Islet precursor cell (in vitro differentiated cells): ENCODE data around the gene TUBA1C.
"Not testable (repeated sequence)": the region's sequence is repeated elsewhere in the genome, so short reads cannot be mapped to it uniquely, and the experiment has no call there.

ENCODE experiments used
- DNase-seq: peaks from one replicate; pipeline ENCODE4 v3.0.0-alpha.2; 2018

Gene TUBA1C

DNA sequence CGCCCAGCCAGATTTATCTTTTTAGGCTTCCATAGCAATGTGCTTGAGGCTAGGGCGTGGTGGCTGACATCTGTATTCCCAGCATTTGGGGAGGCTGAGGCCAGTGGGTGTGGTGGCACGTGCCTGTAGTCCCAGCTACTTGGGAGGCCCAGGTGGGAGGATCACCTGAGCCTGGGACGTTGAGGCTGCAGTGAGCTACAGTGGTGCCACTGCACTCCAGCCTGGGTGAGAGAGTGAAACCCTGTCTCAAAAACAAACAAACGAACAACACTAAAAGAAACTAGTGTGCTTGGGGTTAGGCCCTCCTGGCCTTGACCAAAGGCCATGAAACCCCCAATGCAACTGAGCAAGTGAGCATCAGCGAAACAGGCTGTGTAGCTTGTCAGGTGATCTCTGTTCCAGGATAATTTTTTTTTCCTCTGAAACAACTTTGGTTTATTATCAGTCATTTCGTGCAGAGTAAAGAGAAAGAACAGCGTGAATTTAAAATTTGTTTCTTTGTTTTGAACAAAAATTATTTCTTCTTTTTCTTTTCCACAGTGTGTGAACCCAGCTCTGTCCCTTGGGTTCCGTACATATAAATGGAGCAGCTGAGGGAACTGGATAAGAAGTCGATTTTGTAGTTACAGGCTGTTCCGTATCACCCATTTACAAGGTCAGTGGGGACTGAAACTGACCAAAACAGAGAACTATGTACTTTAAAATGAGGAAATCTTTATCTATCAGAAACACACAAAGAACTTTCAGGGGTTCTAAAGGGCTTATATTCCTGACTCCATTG lies 8.8 kb upstream of the TUBA1C start:
- DNase-seq = no peak

DNA sequence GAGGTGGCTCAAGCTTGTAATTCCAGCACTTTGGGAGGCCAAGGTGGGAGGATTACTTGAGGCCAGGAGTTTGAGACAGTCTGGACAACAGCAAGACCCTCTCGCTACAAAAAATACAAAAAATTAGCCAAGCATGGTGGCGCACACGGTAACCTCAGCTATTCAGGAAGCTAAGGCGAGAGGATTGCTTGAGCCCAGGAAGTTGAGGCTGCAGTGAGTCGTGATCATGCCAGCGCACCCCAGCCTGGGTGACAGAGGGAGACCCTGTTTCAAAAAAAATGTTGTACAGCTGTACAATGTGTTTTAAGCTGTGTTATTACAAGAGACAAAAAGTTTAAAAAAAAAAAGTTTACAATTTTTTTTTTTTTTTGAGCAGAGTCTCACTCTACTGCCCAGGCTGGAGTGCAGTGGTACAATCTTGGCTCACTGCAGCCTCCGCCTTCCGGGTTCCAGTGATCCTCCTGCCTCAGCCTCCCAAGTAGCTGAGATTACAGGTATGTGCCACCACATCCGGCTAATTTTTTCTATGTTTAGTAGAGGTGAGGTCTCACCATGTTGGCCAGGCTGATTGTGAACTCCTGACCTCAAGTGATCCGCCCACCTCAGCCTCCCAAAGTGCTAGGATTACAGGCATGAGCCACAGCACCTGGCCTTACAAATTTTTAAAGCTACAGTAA lies 7.2 kb upstream of the TUBA1C start:
- DNase-seq = not testable (repeated sequence)

DNA sequence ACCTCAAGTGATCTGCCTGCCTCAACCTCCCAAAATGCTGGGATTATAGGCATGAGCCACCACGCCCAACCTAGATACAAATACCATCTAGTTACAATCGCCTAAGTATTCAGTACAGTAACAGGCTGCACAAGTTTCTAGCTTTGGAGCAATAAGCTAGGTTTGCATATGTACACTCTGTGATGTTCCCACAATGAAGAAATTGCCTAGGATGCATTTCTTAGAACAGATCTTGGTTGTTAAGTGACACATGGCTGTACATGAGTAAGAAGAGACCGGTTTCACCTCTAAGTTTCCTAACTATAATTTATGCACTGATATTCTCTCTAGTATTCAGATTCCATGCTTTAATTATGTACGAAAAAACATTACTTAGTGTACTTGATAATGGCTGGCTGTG lies 5.4 kb upstream of the TUBA1C start:
- DNase-seq = no peak

DNA sequence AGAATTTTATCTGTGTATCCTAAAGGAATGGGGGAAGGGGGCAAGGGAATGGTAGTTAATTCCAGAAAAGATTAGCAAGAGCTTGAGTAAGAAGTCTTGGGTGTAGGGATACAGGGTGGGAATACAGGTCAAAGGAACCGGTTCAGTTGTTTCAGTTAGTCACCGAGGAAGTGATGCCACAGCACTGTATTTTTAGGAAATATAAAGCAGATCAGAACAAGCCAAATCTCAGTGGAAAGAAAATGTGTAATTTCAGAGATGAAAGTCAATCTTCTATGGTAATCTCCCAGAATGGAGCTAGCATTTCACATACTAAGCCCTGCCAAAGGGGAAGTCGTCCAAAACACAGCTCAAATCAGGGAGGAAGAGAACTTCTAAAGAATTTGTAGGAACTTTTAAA lies 4.7 kb upstream of the TUBA1C start:
- no peak for DNase-seq

DNA sequence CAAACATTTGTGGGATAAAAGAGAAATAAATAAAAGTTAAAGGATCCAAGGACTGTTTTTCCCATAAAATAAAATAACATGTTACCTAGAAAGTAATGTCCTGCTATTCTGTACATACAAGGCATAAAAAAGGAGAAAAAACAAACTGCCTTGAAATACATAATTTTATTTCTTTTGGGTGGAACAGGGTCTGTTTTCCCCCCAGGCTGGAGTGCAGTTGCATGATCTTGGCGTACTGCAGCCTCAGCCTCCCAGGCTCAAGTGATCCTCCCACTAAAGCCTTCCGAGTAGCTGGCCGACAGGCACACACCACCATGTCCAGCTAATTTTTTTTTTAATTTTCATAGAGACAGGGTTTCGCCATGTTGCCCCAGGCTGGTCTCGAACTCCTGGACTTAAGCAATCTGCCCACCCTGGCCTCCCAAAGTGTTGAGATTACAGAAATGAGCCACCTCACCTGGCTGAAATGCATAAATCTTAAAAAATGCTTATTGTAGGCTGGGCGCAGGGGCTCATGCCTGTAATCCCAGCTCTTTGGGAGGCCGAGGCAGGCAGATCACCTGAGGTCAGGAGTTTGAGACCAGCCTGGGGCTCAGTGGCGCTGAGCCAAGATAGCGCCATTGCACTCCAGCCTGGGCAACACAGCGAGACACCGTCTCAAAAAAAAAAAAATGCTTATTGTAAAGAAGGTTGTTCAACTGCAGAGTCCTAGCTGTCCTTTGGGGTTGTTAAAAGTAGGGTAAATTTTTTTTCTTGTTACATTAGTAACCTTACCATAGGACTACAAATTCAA lies 4.1 kb upstream of the TUBA1C start:
- no peak for DNase-seq

DNA sequence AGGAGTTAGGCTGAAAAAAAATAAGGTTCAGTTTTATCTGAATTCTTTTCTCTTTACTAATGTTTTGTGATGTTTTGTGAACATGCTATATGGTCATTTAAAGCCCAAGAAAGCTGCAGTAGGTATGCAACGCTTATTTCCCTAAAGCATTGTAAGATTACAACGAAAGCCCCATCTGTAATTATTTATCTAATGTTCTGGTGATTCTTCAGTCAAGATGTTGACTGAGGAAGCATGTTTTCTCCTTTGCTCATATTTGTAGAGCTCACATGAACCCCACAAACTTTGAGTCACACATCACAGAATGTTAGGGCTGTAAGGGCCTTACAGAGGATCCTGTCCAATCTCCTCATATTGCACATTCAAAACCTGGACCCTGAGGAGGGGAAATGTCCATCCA lies 3.2 kb upstream of the TUBA1C start:
- DNase-seq = no peak

DNA sequence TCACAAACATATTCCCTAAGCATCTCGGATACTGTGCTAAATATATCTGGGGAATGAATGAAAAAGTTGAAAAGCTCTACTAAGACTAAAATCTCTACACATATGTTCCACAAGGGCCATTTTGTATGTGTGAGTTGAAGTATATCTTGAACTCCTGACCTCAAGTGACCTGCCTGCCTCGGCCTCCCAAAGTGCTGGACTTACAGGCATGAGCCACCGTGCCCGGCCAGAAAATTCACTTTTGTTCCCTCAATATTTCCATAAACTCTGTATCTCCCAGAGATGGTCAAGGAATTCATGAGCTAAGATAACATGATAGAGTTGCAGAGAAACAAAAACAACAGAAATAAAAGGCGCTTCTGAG lies 1.5 kb upstream of the TUBA1C start:
- no peak for DNase-seq

DNA sequence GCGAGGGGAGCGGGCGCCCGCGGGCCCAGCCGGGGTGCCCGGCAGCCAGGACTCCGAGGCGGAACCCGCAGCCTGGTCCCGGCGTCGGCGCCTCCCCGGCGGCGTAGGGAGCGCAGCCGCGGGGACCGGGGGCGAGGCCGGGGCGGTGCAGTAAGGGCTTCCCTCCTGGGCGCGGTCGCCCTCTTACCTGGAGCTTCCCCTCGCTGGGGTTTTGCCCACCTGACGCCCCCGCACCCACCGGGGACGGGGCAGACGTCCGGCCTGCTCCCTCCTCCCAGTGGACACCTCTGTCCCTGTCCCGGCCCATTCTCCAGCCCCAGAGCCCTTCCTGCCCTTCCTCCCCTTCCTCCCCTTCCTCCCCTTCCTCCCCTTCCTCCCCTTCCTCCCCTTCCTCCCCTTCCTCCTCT lies 413 bp upstream of the TUBA1C start:
- no peak for DNase-seq

DNA sequence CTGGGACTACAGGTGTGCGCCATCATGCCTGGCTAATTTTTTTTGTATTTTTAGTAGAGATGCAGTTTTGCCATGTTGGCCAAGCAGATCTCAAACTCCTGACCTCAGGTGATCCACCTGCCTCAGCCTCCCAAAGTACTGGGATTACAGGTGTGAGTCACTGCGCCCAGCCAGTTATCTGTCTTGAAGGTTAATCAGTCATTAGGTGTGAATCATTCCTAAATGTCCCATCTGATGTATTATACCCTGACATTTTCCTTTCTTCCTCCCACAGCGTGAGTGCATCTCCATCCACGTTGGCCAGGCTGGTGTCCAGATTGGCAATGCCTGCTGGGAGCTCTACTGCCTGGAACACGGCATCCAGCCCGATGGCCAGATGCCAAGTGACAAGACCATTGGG lies 4.3 kb downstream of the TUBA1C start:
- DNase-seq = not testable (repeated sequence)

DNA sequence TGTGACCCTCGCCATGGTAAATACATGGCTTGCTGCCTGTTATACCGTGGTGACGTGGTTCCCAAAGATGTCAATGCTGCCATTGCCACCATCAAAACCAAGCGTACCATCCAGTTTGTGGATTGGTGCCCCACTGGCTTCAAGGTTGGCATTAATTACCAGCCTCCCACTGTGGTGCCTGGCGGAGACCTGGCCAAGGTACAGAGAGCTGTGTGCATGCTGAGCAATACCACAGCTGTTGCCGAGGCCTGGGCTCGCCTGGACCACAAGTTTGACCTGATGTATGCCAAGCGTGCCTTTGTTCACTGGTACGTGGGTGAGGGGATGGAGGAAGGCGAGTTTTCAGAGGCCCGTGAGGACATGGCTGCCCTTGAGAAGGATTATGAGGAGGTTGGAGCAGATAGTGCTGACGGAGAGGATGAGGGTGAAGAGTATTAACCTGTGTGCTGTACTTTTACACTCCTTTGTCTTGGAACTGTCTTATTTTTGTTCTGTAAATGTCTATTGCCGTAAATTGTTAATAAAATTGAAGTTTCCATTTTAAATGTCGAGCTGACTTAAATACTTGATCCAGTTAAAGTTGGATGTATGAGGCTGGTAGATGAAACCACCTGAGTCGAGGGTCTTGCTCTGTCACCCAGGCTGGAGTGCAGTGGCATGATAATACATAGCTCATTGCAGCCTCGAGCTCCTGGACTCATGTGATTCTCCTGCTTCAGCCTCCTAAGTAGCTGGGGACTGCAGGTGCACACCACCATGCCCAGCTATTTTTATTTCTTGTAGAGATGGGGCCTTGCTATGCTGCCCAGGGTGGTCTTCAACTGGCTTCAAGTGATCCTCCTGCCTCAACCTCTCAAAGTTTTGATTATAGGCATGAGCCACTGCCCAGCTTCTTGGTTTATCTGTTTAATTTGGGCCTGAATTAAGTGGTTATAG lies 8.2 kb downstream of the TUBA1C start:
- DNase-seq = no peak

DNA sequence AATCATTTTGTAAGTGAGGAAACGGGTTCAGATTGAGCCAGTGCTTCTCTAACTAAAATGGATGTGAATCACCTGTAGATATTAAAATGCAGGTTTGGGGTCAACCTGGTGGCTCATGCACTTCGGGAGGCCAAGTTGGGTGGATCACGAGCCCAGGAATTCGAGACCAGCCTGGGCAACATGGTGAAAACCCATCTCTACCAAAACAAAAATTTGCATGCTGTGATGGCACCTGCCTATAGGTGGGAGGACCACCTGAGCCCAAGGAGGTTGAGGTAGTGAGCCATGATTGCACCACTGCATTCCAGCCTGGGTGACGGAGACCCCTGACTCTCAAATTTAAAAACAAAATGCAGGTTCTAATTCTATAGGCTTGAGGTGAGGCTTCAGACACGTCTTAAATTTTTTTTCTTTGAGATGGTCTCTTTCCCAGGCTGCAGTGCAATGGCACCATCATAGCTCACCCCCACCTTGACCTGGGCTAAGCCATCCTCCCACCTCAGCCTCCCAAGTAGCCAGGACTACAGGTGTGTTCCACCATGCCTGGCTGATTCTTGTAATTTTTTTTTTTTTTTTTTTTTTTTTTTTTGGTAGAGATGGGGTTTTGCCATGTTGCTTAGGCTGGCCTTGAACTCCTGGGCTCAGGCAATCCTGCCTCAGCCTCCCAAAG lies 9.0 kb downstream of the TUBA1C start:
- no peak for DNase-seq

DNA sequence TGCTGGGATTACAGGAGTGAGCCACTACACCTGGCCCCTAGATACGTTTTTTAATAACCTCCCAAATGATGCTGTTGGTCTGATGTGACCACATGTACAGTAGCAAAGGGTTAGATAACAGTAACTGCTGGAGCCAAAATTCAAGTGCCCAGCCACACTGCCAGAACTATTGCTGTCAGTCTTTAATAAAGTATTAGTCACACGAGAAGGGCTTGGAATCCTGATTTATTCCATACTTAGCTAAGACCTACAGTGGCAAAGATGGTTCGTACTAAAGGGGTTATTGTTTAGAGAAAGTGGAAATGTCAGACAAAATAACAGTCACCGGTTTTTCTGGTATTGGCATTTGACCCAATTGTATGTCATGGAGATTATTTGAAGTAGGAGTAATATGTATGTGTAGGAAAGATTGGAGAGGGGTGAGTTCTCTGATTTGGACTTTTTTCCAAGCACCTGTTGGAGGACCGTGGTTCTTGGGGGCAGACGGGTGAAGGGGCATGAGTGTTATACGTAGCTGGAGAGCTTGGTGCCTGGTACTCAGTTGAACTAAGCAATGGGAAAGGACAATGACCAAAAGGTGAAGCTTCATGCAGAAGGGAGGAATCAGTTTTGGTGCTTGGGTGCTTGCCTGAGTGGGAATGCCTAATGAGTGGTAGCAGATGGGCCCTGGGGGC lies 9.7 kb downstream of the TUBA1C start:
- no peak for DNase-seq

DNA sequence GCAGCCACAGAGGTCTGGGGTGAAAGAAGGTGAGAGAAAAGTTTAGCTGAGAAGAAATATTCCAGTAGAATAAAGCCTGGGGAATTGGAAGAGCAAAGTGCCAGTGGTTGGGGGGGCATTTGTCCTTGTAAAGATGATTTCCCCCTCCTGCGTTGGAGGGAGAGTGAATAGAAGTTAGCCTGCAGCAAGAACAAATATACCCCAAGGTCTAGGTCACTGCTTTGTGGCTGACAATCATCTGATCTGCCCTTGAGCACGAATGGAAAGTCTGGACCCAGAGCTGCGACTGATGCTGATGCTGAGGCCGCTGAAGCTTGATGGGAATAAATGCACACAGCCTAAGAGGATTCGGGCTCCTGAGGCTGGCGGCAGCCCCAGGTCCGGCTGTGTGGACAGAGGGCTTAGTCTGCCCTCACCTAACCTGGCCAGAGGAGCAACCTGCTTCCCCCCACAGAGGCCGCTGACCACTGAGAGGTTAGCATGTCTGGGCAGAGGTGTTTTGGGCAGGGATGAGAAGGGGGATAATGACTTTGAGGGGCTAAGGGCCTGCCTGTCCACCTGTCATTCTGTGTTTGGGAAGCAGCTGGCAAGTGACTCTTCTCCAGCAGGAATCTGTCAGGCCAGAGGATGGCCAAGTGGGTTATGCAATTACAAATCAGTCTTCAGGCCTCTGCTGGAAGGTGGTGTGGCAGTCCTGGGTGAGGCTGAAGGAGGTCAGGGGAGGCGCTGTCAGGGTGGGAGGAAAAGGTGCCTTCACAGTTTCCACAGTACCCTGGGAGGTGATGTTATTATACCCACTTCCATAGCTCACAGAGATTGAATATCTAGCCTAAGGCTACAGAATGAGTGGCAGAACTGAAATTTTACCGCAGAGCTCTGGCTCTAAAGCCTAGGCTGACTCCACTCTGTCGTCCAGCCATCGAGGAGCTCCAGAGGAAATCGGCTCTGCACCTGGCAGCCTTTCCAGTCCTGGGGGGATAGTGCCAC lies 11.7 kb downstream of the TUBA1C start:
- no peak for DNase-seq

DNA sequence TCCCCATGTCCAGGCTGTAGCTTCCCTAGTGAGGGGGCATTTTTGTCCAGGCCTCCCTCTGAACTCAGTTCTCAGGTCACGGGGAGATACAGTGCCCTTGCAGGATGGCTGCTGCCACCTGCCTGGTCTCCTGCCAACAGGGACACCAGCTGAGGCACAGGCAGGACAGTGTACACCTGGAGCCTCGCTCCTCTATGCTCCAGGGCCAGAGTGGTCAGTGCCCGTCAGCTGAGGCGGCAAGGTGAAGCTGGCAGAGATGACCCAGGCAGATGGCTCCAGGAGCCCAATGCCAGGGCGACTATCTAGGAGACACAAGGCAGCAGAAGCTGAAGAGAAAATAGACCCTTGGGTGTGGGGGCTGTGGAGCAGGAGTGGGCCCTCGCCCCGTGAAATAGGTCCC lies 12.6 kb downstream of the TUBA1C start:
- no peak for DNase-seq

DNA sequence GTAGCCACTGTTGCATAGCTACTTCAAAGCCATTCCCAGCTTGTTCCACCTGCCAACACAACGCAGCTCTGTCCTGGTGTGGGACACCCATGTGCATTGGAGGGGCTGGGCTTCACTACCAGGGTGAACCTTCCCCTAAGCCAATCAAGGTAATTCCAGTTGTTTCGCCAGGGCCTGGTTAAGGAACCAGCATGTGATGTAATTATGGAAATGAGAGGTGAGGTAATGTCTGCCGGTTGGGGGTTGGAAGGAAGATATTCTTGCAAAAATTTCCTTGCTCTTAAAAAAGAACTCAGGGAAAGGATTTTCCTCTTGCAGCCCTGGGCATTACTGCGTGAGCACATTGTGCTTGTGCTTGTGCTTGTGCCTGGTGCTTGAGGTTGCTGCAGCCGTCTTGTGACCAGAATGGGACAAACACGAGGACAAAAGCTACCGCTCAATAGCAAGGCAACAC lies 14.9 kb downstream of the TUBA1C start:
- peak; percentile 88 for DNase-seq

DNA sequence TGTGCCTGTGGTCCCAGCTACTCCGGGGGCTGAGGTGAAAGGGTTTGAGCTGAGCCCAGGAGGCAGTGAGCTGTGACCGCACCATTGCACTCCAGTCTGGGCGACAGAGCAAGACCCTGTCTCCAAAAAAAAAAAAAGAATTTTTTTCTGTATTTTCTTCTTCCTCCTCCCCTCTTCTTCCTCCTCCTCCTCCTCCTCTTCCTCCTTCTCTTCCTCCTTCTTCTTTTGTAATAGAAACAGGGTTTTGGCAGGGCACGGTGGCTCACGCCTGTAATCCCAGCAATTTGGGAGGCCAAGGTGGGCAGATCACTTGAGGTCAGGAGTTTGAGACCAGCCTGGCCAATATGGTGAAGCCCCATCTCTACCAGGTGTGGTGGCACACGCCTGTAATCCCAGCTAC lies 15.7 kb downstream of the TUBA1C start:
- not testable (repeated sequence) for DNase-seq

DNA sequence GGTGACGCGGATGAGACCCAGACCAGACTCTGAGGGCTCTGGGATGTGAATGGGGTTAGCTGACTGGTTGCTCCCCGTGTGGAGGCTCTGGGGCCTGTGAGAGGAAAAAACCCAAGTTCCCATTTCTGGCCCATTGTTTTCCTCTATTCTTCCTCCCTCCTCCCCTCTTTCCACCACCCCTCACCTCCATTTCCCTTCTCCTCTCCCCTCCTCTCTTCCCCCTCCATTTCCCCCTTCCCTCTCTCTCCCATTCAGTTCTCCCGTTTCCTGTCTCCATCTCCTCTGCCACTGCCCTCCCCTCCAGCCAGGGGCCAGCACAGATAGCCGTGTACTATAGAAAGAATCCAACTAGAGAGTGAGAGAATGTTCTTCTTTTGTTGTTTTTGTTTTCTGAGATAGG lies 17.4 kb downstream of the TUBA1C start:
- DNase-seq = no peak

DNA sequence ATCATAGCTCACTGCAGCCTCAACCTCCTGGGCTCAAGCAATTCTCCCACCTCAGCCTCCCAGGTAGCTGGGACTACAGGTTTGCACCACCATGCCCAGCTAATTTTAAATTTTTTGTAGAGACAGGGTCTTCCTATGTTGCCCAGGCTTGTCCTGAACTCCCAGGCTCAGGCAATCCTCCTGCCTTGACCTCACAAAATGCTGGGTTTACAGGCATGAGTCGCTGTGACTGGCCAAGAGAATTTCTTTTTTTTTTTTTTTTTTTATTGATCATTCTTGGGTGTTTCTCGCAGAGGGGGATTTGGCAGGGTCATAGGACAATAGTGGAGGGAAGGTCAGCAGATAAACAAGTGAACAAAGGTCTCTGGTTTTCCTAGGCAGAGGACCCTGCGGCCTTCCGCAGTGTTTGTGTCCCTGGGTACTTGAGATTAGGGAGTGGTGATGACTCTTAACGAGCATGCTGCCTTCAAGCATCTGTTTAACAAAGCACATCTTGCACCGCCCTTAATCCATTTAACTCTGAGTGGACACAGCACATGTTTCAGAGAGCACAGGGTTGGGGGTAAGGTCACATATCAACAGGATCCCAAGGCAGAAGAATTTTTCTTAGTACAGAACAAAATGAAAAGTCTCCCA lies 18.0 kb downstream of the TUBA1C start:
- DNase-seq = not testable (repeated sequence)

DNA sequence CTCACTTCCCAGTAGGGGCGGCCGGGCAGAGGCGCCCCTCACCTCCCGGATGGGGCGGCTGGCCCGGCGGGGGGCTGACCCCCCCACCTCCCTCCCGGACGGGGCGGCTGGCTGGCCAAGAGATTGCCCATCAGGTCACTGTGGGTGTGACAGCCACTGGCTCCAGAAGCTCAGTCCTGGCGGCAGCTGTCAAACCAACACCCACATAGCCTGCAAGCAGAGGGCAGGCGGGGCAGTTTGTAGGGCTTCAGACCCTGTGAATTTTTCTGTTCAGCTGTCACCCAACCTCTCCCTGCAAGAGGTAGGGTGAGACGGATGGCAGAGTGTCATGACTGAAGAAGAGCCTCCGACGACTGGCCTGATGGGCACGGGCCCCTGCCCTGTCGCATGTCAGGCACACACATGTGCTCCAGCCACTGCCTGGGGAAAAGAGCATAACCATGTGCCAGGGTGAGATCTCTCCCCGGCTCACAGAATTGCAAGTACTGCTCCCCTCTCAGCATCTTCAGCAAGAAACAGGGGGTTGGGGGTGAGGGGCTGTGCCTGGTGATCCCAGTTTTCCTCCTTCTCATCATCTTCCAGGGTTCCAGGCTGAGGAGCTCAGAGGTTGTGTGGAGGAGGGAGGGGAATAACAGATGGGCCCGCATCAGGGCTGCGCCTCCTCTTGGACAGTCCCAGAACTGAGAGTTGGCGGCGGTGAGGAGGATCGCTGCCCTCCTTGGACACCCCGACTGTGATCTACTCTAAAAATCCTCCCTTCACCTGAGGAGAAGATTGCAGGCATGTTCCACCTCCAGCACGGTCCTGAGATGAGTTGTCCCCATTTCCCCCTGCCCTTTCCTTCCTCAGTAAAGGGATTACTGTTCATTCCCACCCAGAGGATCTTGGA lies 18.9 kb downstream of the TUBA1C start:
- DNase-seq = peak; percentile 55
